Activated CD4-positive, alpha-beta T cell treated with anti-CD3 and anti-CD28 coated beads, Interleukin-2, amount 50 U/mL, for 24 hours (primary cell): ENCODE results near the gene TULP3.

ENCODE experiments used
- DNase-seq, 2 donors: peaks; one replicate each; pipeline ENCODE4 v3.0.0-alpha.2; 2020; ENCODE audit warnings: low read depth in 1 of 2, low spot score in 1 of 2

TULP3 gene

DNA sequence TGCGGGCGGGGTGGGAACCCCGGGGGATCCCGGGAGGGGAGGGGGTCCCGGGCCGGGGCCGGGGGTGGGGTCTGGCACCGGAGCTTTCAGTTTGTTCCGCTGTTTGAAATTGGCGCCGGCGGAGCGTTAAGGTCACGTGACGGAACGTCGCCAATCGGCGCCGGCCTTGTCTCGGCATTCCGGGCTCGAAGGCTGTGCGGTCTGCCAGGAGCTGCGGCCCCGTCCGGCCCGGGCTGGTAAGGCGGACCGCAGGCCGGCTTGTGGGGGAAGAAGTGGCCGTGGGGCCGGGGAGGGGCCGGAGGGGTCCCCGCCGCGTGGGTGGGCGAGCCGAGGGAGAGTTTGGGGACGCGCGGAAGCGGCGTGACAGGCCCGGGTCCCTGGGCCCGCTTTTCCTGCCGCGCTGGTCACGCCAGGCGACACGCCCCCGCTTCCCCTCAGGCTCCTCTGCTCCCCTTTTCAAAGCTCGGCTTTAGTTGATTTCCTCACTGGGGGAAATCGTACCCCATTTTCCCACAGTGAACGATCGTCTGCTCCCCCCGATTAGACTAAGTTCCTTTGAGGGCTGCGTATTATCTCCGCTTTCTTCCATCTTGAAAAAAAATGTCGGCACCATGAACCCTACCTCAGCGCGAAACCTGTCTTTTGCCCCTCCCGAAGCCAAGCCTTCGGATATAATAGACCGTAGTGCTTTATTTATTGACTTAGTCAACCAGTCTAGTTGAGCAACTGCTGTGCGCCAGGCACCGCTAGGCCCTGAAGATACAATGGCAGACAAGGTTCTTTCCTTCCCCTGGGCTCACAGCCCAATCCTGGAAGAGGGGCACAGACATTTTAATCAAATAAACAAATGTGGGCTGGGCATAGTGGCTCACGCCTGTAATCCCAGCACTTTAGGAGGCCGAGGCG lies 13.4 kb upstream of the TULP3 start, which contains the start of the genes FOXM1 and RHNO1:
FOXM1 (minus strand) TSS at position 128 of the 906 bp plus-strand sequence. CDS start 2,696 bp downstream, outside the sequence.
RHNO1 (plus strand) TSS at position 177 of the 906 bp plus-strand sequence. CDS start 8,144 bp downstream, outside the sequence.
- DNase-seq = peak; percentile 73 to 81

DNA sequence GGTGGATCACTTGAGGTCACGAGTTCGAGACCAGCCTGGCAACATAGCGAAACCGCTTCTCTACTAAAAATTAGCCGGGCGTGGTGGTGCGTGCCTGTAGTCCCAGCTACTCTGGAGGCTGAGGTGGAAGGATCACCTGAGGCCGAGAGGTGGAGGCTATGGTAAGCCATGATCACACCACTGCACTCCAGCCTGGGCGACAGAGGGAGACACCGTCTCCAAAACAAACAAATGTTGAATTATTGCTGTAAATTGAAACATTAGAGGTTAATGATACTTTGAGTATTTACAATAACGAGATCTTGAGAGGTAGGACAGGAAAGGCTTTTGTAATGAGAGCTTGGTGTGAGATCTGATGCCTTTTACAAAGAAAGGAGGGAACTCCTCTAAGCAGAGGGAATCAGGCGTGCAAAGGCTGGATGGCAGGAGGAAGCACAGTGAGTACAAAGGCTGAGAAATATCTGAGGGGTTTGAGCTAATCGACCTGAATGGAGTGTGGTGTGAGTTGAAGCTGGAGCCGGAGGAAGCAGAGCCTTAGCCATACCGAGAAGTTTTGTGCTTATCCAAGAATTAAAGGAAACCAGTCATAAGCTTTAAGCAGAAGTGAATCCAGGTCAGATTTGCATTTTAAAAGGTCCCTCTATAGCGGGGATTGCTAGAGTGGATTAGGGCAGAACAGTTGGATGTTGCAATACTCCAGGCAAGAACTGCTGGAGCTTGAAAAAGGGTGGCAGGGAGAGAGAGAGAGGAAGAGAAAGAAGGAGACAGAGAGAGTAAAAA lies 12.5 kb upstream of the TULP3 start:
- no peak for DNase-seq

DNA sequence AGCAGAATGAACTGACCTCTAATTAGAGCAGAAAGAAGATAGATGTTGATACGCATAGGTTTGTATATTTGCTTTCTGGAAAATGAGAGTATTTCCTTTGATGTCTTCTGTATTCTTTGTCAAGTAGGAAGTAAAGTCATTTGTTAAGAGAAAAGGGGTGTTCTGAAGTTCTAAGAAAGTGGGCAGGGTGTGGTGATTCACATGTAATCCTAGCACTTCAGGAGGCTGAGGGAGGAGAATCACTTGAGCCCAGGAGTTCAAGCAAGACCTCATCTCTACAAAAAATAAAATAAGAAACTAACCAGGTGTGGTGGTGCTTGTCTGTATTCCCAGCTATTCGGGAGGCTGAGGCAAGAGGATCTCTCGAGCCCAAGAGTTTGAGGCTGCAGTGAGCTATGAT lies 10.8 kb upstream of the TULP3 start:
- no peak for DNase-seq

DNA sequence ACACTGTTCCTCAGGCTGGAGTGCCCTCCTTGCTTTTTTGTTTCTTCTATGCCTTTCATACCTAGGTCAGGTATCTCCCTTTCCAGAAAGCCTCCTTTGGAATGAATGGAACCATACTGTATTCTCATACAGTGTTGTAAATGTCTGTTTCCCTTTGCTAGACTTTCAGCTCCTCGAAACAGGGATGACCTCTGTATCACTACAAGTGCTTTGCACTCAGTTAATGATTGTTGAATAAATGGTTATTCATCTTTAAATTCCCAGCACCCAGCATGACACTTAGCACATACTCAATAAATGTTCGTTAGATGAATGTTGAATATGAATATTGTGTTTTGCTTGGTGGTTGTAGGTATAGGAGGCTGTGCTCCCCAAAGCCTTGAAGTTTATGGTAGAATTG lies 5.9 kb upstream of the TULP3 start:
- no peak for DNase-seq

DNA sequence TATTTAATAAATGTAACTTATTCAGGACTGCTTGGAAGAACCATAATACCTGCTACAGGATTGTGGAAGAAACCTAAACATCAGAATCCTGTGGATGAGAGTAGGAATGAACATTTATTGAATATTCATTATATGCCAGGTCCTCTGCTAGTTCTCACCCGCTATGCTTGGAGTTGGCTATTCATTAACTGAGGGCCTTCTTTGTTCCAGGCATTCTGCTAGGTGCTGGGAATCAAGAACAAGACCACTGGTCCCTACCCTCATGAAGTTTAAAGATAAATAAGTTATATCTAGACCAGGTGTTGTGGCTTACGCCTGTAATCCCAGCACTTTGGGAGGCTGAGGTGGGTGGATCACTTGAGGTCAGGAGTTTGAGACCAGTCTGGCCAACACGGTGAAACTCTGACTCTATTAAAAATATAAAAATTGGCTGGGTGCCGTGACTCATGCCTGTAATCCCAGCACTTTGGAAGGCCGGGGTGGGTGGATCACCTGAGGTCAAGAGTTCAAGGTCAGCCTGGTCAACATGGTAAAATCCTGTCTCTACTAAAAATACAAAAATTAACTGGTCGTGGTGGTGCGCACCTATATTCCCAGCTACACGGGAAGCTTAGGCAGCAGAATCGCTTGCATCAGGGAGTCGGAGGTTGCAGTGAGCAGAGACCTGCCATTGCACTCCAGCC lies 3.8 kb upstream of the TULP3 start:
- no peak for DNase-seq

DNA sequence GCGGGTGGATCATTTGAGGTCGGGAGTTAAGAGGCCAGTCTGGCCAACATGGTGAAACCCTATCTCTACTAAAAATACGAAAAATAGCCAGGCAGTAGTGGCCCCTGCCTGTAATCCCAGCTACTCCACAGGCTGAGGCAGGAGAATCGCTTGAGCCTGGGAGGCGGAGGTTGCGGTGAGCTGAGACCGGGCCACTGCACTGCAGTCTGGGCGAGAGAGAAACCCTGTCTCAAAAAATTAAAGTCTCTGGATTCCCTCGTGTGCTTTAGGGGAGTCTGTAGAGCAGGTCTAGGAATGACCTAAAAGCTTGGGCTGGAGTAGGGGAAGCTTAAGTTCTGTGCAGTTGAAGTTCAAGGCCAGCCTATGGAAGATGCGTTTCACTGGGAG lies 697 bp upstream of the TULP3 start:
- no peak for DNase-seq

DNA sequence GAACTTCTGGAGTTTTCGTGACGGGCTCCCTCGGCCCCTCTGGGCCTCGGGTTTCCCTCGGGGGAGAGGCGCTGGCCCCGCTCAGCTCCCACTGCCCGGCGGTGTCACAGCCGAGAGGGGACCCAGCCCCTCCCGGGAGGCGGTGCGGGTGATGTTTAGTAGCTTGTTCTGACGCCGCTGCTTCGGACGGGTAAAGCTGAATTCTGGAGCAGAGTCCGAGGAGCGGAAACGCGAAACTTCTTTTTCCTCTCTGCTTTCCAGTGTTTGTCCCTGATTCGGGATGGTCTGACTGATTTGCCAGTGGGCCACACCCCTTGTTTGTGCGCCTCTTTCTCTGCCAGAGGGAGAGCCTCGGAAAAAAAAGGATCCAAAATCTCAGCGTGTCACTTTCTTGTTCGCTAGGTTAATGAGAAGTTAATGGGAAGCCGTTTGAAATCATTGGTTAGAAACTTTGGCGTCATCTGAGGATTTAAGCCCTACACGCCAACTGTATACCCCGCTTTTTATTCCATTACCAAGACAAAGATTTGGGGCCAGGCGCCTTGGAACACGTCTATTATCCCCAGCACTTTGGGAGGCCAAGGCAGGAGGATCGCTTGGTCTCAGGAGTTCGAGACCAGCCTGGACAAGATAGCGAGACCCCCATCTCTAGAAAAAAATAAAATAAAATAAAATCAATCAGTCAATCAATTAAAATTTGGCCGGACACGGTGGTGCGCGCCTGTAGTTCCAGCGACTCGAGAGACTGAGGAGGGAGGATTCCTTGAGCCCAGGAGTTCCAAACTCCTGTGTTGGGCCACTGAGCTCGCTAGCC lies 756 bp downstream of the TULP3 start:
- DNase-seq = no peak

DNA sequence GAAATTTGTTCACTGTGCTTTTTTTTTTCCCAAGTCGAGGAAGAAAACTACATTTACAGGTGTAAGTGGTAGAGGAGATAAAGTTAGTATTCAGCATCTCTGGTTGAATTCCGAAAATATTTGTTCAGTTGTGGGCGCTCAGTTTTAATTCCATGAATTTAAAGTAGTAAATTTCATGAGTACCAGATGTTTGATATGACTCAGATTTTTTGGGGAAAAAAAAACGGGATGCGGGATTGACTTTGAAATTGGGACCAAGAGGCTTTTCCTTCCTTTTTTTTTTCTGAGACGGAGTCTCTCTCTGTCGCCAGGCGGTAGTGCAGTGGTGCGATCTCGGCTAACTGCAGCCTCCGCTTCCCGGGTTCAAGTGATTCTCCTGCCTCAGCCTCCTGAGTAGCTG lies 1.6 kb downstream of the TULP3 start:
- DNase-seq = no peak

DNA sequence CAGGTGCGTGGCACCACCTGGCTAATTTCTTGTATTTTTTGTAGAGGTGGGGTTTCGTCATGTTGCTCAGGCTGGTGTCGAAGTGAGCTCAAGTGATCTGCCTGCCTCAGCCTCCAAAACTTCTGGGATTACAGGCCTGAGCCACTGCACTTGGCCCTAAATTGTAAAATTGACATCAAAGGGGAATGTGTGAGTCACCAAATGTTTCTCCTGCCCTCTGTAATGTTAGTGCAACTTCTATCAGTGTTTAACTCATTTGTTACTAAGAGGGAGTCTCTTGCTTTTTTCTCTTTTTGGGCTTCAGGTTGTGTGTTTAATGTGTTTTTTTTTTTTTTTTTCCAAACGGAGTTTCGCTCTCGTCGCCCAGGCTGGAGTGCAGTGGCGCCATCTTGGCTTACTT lies 2.3 kb downstream of the TULP3 start:
- DNase-seq = no peak

DNA sequence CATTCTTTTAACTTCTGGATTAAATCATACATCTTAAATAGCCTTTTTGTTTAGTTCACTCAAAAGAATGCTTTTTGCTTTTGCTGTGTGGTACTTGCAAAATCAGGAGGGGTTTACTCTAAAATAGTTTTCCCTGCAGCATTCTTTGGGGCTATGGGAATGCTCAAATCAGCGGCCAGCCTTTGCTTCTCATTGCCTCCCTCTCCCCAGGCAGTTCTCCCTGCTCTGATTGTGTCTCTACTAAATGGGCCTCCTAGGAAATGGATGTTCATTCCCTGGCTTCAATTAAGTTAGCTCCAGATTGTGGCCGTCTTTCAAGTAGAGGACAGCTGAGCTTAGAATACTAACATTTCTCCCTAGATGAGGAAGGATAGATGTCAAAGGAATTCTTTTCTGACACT lies 4.4 kb downstream of the TULP3 start:
- no peak for DNase-seq

DNA sequence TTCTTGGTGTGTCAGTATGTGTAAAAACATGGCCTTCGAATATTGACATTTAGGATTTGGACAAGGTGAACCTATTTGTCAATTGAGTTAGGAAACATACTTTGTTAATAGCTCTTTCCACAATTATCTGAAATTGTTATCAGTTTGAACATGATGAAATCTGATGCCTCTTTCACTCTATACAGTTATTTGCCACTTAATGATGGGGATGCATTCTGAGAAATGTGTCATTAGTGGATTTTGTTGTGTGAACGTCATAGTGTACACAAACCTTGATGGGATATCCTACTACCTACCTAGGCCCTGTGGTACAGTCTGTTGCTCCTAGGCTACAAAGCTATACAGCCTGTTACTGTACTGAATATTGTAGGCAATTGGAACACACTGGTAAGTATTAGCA lies 4.8 kb downstream of the TULP3 start:
- no peak for DNase-seq

DNA sequence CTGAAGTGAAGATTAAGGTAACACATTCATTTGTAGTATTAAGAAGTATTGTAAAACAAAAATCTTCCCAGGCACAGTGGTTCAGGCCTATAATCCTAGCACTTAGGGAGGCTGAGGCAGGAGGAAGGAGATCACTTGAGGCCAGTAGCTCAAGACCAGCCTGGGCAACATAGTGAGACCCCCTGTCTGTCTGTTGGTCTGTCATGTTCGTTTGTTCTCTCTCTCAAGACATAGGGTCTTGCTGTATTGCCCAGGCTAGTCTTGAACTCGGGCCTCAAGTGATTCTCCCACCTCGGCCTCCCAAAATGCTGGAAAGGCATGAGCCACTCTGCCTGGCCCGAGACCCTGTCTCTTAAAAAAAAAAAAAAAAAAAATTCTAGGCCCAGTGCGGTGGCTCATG lies 6.7 kb downstream of the TULP3 start:
- DNase-seq = no peak

DNA sequence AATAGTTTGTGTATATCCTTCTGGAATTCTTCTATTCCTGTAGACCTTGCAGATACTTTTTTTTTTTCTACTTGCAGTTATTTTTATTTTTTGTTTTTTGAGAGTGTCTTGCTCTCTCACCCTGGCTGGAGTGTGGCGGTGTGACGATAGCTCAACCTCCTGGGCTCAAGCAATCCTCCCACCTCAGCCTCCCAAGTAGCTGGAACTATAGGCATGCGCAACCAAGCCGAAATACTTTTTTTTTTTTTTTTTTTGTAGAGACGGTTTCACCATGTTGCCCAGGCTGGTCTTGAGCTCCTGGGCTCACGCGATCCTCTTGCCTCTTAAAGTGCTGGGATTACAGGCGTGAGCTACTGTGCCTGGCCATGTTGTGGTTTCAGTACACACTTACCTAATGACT lies 10.0 kb downstream of the TULP3 start:
- no peak for DNase-seq

DNA sequence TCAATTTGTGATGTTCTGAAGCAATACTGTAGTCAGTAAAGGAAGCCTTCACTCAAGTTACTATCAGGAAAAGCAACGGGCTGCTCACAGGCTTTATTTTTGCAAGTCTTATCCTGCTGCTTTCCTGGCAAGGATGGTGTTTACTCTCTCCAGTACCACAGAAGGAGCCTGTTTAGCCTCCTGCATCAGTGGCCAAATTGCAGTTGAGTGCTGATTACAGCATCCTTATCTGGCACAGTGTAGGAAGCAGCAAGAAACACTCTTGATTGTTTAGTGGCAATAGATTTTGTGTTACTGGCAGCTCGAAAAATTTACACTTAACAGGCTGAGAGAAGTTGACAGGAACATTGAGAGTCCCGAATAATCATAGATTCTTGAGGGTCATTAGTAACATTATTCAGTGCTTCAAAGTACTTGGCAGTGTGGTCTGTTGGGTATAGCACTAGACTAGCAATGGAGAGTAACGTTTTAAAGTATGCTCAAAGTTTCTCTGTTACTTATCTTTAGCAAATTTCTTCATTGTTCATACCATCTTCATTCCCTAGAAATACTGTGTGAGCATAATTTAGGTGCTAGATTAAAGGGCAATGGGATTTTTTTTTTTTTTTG lies 11.7 kb downstream of the TULP3 start:
- DNase-seq = no peak

DNA sequence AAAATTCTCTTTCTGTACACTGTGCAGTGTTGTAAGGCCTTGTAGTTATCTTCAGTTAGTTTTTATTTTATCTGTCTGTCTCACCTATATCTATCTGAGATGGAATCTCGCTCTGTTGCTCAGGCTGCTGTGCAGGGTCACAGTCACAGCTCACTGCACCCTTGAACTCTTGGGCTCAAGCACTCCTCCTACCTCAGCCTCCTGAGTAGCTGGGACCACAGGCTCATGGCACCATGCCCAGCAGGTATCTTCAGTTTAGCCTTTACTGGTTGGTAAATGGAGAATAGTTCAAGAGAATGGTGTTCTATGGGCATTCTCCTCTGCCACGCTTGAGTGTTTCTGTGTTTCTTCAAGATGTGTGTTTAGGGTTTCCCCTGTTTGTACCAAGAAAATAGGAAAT lies 13.6 kb downstream of the TULP3 start:
- no peak for DNase-seq

DNA sequence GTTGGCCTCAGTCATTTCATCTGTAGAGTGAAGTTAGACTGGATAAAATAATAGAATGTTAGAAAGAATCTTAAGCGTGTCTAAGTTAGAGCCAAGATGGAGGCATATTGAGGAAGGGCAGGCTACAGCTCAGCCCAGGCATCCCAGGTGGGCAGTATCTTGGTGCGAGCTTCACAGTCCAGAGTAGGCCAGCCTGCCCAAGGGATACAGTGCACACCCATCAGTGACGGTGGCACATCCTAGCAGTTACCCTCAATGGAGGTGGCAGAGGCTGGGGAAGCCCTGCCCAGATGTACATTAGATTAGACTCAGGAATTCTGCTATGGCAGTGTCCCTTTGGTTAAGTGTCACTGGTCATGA lies 21.5 kb downstream of the TULP3 start:
- DNase-seq = no peak

DNA sequence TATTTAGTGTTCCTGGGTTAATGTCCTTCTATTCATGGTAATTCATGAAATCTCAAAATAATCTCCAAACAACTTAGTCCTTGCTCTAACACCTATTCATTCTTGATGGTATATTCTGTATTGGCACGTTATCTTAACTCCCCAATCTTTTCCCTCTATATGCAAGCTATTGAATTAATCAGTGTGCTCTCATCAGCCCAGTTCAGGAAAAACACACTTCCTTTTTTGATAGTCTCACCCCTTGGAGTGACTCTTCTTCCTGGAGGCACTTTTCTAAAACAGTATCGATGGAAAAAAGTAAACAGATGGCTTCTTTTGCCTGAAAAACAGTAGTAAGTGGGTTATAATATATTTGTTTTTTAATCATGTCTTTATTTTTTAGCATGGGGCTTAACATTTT lies 28.6 kb downstream of the TULP3 start:
- no peak for DNase-seq

DNA sequence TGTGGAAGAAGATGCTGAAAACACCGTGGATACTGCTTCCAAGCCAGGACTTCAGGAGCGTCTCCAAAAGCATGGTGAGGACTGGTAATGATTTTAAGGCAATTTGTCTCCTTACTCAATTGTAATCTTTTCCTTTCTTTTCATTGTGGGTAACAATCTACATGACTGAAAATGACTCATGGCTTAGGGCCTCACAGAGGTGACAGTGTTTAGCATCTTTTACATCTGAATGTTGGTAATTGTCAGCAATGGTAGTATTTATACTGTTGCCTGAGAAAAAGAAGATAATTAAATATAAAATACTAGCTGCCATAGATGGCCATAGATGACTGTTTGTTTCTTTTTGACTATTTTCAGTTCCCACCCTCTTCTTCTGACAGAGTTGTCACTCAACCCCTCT lies 31.6 kb downstream of the TULP3 start:
- no peak for DNase-seq

DNA sequence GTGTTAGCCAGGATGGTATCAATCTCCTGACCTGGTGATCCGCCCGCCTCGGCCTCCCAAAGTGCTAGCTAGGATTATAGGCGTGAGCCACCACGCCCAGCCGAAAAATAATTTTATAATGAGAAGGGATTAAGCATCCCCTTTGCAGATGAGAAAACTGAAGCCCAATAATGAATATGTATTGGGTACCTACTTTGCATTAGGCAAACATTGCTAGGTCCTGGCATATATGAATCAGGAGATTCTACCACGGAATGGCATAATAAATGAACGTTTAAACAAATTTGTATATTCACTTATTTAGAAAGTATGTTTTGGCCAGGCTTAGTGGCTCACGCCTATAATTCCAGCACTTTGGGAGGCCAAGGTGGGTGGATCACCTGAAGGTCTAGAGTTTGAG lies 32.4 kb downstream of the TULP3 start:
- DNase-seq = no peak

DNA sequence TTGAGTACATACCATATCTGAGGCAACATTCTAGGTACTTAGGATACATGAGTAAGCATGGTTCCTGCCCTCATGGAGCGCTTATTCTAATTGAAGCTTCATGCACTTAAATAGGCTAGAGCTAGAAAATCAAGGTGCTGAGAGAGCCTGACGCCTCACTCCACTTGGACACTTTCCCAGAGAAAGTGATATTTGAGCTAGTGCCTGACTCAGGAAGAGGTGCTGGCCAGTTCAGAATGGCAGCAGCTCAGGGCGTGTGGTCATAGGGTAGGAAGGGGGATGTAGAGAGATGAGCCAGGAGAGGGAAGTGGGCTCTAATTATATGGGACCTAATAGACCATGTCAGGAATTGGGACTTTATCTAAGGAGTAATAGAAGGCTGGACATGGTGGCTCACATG lies 33.3 kb downstream of the TULP3 start:
- DNase-seq = no peak
